OCI-LY1 (cell line): Measurements from ENCODE around the gene VAV2.

Experiments used
- H2AFZ ChIP-seq: fragments of 200-600 bp; sonication (generic), shearing (Covaris generic); 2 replicates; pipeline ENCODE4 v1.6.0; 2014; ENCODE audit warnings: antibody characterized with exemption, mild to moderate bottlenecking, low read length
- H3F3A ChIP-seq: fragments of 200-600 bp; sonication (generic), shearing (Covaris generic); 2 replicates; pipeline ENCODE4 v1.6.0; 2014; ENCODE audit warnings: mild to moderate bottlenecking, antibody characterized with exemption, low read length, moderate library complexity; ENCODE audit not compliant: insufficient read depth
- H3K27ac ChIP-seq: fragments of 200-600 bp; sonication (generic); 2 replicates; pipeline ENCODE4 v1.5.1; 2014; ENCODE audit warnings: low read length, mixed run types, mild to moderate bottlenecking, low read depth; ENCODE audit not compliant: poor library complexity, severe bottlenecking
- H3K27me3 ChIP-seq: fragments of 200-600 bp; sonication (generic); 2 replicates; pipeline ENCODE4 v1.6.0; 2014; ENCODE audit warnings: antibody characterized with exemption, mild to moderate bottlenecking, low read length, moderate library complexity; ENCODE audit not compliant: insufficient read depth
- H3K36me3 ChIP-seq: fragments of 200-600 bp; sonication (generic); 2 replicates; pipeline ENCODE4 v1.6.1; 2014; ENCODE audit warnings: mild to moderate bottlenecking, antibody characterized with exemption, low read length, moderate library complexity, mixed read lengths; ENCODE audit not compliant: insufficient read depth
- H3K4me1 ChIP-seq: fragments of 200-600 bp; sonication (generic); 2 replicates; pipeline ENCODE4 v1.5.1; 2014; ENCODE audit warnings: mild to moderate bottlenecking, low read length, moderate library complexity; ENCODE audit not compliant: insufficient read depth, severe bottlenecking
- H3K4me2 ChIP-seq: fragments of 200-600 bp; sonication (generic), shearing (Covaris generic); 2 replicates; pipeline ENCODE4 v1.6.1; 2014; ENCODE audit warnings: low read length
- H3K4me3 ChIP-seq: fragments of 200-600 bp; sonication (generic); 2 replicates; pipeline ENCODE4 v1.5.1; 2014; ENCODE audit warnings: low read length, low read depth, mild to moderate bottlenecking, mixed read lengths; ENCODE audit not compliant: poor library complexity, severe bottlenecking
- H3K79me2 ChIP-seq: fragments of 200-600 bp; shearing (Covaris generic); 2 replicates; pipeline ENCODE4 v1.6.1; 2016; ENCODE audit warnings: mixed run types, low read length, mixed read lengths; ENCODE audit not compliant: insufficient read depth
- H3K9ac ChIP-seq: fragments of 200-600 bp; sonication (generic), shearing (Covaris generic); 2 replicates; pipeline ENCODE4 v1.6.1; 2014; ENCODE audit warnings: mild to moderate bottlenecking, low read length, mixed read lengths
- H3K9me2 ChIP-seq: fragments of 200-600 bp; sonication (generic), shearing (Covaris generic); 2 replicates; pipeline ENCODE4 v1.6.1; 2014; ENCODE audit warnings: low read depth, mild to moderate bottlenecking, low read length, mixed read lengths
- H3K9me3 ChIP-seq: fragments of 200-600 bp; shearing (Covaris generic); 2 replicates; pipeline ENCODE4 v1.6.1; 2014; ENCODE audit warnings: low read length, mixed read lengths
- H4K20me1 ChIP-seq: fragments of 200-600 bp; sonication (generic), shearing (Covaris generic); 2 replicates; pipeline ENCODE4 v1.6.0; 2016; ENCODE audit warnings: mild to moderate bottlenecking, low read length; ENCODE audit not compliant: insufficient read depth
- EZH2 ChIP-seq: fragments of 200-600 bp; sonication (generic), shearing (Covaris generic); IDR thresholded peaks from 2 replicates; pipeline ENCODE4 v1.8.0; 2017; ENCODE audit warnings: borderline replicate concordance, mixed run types, mild to moderate bottlenecking, antibody characterized with exemption, low read length, moderate library complexity, mixed read lengths
- TF ChIP-seq, protein P1 (sequence below): fragments of 200-600 bp; sonication (generic), shearing (Covaris generic); IDR thresholded peaks from 2 replicates; pipeline ENCODE4 v1.5.1; 2017; ENCODE audit warnings: mild to moderate bottlenecking, antibody characterized with exemption, low read length, moderate library complexity, mixed read lengths

VAV2 gene

DNA sequence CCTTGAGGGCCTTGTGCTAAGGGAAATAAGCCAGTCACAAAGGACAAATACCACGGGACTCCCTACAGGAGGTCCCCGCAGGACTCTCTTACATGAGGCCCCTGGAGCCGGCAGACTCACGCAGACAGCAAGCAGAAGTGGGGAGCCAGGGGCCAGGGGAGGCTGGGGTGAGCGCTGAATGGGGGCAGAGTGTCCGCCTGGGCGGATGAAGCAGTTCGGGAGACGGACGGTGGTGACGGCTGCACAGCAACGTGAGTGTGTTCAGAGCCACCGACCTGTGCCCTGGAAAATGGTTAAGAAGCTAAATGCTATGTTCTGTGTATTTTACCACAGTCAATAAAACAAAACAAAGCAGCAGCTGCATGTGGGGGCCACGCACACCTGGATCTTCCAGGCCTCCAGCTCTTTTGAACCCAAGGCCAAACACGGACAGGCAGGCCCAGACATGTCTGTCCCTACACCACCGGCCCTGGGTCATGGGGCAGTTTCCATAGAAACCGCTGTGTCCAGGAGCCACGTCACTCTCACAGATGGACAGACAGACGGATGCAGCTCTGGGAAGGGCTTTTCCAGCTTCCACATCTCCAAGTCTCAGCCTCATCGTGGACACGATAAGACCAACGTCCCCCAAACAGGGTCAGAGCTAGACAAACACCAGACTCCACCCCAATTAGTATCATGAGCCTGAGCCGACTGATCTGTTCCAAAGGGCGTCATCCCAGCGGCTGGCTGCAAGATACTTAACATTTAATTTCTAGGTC lies 103.9 kb downstream of the VAV2 start:
- Histone ChIP-seq H3K36me3 (no peaks in the 10 kb centered on the region), H3K4me2 (no peak overlapping the region), H3K9me2 (no peaks in the 10 kb centered on the region), H3K9ac (no peak overlapping the region), H3K79me2 (no peaks in the 10 kb centered on the region), H3K9me3 (no peaks in the 10 kb centered on the region), H3K4me3 (no peak overlapping the region), H4K20me1 (no peaks in the 10 kb centered on the region), H3F3A (no peaks in the 10 kb centered on the region), H2AFZ (no peak overlapping the region), H3K27me3 (no peaks in the 10 kb centered on the region), H3K4me1 (no peaks in the 10 kb centered on the region), H3K27ac (no peak overlapping the region)
- TF ChIP-seq, protein P1, sequence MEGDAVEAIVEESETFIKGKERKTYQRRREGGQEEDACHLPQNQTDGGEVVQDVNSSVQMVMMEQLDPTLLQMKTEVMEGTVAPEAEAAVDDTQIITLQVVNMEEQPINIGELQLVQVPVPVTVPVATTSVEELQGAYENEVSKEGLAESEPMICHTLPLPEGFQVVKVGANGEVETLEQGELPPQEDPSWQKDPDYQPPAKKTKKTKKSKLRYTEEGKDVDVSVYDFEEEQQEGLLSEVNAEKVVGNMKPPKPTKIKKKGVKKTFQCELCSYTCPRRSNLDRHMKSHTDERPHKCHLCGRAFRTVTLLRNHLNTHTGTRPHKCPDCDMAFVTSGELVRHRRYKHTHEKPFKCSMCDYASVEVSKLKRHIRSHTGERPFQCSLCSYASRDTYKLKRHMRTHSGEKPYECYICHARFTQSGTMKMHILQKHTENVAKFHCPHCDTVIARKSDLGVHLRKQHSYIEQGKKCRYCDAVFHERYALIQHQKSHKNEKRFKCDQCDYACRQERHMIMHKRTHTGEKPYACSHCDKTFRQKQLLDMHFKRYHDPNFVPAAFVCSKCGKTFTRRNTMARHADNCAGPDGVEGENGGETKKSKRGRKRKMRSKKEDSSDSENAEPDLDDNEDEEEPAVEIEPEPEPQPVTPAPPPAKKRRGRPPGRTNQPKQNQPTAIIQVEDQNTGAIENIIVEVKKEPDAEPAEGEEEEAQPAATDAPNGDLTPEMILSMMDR: no peak

DNA sequence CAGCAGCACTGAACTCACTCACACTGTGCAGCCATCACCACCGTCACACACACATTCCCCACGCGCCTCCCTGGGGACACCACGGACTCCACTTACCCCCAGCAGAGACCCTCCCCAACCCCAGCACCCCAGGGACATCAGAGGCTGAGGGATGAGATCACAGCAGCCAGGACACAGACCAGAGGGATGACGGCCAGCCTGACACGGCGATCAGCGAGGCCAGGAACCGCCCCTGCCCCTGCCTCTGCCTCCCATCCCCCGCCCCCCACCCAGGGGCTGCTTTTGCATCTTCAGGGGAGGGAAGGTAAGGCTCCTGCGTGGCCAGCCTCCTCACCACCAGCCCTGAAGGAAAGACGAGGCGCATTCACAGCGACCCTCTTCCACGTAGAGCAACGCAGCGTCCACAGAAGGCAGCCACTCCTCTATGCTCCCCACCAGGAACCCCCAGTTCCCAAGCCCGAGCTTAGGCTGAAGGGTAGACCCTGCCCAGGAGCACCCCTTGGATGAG lies 104.5 kb downstream of the VAV2 start:
- no peaks in the 10 kb centered on the region for H3K4me1 ChIP-seq
- H3K9me3 ChIP-seq: no peaks in the 10 kb centered on the region
- TF ChIP-seq, protein P1: no peak
- TF ChIP-seq EZH2: no peak
- H4K20me1 ChIP-seq: no peaks in the 10 kb centered on the region
- no peak overlapping the region for H3K27ac ChIP-seq
- no peaks in the 10 kb centered on the region for H3K36me3 ChIP-seq
- no peak overlapping the region for H3K9ac ChIP-seq
- H2AFZ ChIP-seq: no peak overlapping the region
- H3K4me3 ChIP-seq: no peak overlapping the region
- H3K27me3 ChIP-seq: no peaks in the 10 kb centered on the region
- H3K79me2 ChIP-seq: no peaks in the 10 kb centered on the region
- H3K4me2 ChIP-seq: no peak overlapping the region
- no peaks in the 10 kb centered on the region for H3K9me2 ChIP-seq
- no peaks in the 10 kb centered on the region for H3F3A ChIP-seq

DNA sequence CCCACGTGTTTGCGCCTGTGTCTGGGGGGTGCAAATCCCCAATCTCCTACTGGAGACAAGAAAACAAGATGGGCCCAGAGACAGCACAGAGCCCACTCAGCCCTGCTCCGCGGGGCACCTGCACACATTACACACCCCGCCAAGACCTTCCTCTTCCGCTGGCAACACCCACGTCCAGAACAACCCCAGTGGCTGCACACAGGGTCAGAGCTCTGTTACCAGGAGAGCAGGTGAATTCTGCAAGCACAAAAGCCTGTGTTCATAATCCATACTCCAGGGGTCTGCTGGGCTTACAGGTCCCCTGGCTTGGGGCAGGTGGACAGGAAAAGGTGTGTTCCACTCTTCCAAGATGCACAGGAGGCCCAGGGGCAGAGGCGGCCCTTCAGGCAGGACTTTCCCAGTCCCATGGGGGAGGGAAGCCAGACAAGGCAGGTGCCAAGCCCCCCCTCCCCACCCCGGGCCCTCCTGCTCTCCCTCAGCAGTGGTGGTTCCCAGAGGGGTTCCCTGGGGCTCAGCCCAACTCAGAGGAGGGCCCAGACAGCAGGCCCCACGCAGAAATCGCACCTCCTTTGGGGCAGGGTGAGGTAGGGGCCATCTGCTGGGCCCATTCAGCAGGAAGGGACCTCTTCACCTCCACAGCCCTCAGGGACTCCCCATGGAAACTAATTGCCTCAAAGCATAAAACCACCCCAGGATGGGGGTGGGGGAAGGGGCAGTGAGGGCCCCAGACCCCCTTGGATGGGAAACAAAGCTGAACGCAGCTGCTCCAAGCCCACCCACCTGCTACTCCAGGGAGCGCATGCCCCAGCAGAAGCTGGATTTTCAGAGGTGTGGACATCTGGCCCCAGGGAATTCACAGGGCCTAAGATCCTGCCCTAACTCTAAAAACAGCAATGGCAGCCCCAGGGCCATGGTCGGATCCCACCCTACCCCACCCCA lies 105.3 kb downstream of the VAV2 start:
- Histone ChIP-seq H3K79me2 (no peaks in the 10 kb centered on the region), H3K27ac (no peak overlapping the region)
- TF ChIP-seq, protein P1: no peak
- no peak for TF ChIP-seq EZH2

More for the DNA sequence above, 105.3 kb downstream of the VAV2 start:
- no peak overlapping the region for H2AFZ ChIP-seq
- H3K9me2 ChIP-seq: no peaks in the 10 kb centered on the region
- H3K27me3 ChIP-seq: no peaks in the 10 kb centered on the region
- no peaks in the 10 kb centered on the region for H3K9me3 ChIP-seq
- H3K36me3 ChIP-seq: no peaks in the 10 kb centered on the region
- H4K20me1 ChIP-seq: no peaks in the 10 kb centered on the region
- no peaks in the 10 kb centered on the region for H3F3A ChIP-seq
- H3K4me3 ChIP-seq: no peak overlapping the region
- H3K4me1 ChIP-seq: no peaks in the 10 kb centered on the region
- no peak overlapping the region for H3K9ac ChIP-seq
- H3K4me2 ChIP-seq: no peak overlapping the region
